BJ (cell line): Measurements from ENCODE around the gene PRDM5. TPM values are rescaled to one million over a fixed set of nuclear protein-coding genes. Genes with fewer than 3 reads are reported as not detected.

Experiments used
- CTCF ChIA-PET: fragments of 350-600 bp; formaldehyde crosslinking; extraction: SDS; loops from one replicate; lab custom pipeline; 2021; ENCODE audit warnings: antibody characterized with exemption, inconsistent platforms; lab: Yijun Ruan, JAX
- POLR2A ChIA-PET: fragments of 300-600 bp; sonication (Branson Sonifier 250); formaldehyde crosslinking; extraction: SDS; loops from one replicate; lab custom pipeline; 2021; ENCODE audit warnings: antibody characterized with exemption; lab: Charles Lee
- DNase-seq: peaks from one replicate; pipeline ENCODE4 v3.0.0-alpha.2; 2011; ENCODE audit warnings: low read depth
- H3K27me3 ChIP-seq: 2 replicates; pipeline ENCODE4 v1.6.0; 2011; ENCODE audit warnings: low read length; ENCODE audit not compliant: control insufficient read depth, insufficient read depth
- H3K36me3 ChIP-seq: 2 replicates; pipeline ENCODE4 v1.5.1; 2011; ENCODE audit warnings: low read length; ENCODE audit not compliant: control insufficient read depth, insufficient read depth
- H3K4me3 ChIP-seq: 2 replicates; pipeline ENCODE4 v1.5.1; 2011; ENCODE audit warnings: low read depth, mild to moderate bottlenecking, control low read depth, low read length
- polyA plus RNA-seq: library from polyadenylated mRNA; depleted of rRNA; stranded (reverse); fragments of >200 nt; gene quantifications from 2 replicates; pipeline ENCODE4 v1.2.3, GENCODE V29; 2011
- TF ChIP-seq, protein P1 (sequence below): IDR thresholded peaks from 2 replicates; pipeline ENCODE4 v1.5.1; 2011; ENCODE audit warnings: low read depth, mild to moderate bottlenecking, control low read depth, inconsistent platforms, low read length, moderate library complexity; ENCODE audit not compliant: insufficient read depth

The PRDM5 gene
- polyA plus RNA-seq, 1 experiment, result 5.3 TPM

GRCh38 chr4:120897981-120898719 lies 24.4 kb downstream of the PRDM5 start:
- Histone ChIP-seq H3K36me3 (no peaks in the 10 kb centered on the region), H3K27me3 (no peaks in the 10 kb centered on the region)
- POLR2A ChIA-PET, result no interaction called here

DNA sequence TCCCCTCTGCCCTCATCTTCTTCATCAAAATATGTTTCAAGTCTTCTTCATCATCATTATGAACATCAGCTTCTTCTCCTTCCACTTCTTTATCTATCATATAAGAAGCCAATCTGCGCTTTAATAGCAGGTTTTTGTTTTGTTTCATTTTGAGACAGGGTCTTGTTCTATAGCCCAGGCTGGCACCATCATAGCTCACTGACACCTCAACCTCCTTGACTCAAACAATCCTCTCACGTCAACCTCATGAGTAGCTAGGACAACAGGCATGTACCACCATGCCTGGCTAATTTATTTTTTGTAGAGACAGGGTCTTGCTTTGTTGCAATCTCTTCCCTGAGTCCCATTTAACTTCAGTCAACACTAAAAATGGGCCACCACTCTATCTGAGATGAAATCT lies 27.0 kb downstream of the PRDM5 start:
- H3K27me3 ChIP-seq, result no peaks in the 10 kb centered on the region
- no peaks in the 10 kb centered on the region for H3K36me3 ChIP-seq
- no peak for DNase-seq
- H3K4me3 ChIP-seq, result no peak overlapping the region
- CTCF ChIA-PET, result no interaction called here
- TF ChIP-seq, protein P1, sequence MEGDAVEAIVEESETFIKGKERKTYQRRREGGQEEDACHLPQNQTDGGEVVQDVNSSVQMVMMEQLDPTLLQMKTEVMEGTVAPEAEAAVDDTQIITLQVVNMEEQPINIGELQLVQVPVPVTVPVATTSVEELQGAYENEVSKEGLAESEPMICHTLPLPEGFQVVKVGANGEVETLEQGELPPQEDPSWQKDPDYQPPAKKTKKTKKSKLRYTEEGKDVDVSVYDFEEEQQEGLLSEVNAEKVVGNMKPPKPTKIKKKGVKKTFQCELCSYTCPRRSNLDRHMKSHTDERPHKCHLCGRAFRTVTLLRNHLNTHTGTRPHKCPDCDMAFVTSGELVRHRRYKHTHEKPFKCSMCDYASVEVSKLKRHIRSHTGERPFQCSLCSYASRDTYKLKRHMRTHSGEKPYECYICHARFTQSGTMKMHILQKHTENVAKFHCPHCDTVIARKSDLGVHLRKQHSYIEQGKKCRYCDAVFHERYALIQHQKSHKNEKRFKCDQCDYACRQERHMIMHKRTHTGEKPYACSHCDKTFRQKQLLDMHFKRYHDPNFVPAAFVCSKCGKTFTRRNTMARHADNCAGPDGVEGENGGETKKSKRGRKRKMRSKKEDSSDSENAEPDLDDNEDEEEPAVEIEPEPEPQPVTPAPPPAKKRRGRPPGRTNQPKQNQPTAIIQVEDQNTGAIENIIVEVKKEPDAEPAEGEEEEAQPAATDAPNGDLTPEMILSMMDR, result no peak
- POLR2A ChIA-PET, result interaction anchor here (0.6 kb wide), 1 partner anchor 134 kb away, joined by 3 read pairs; no protein-coding TSS in a partner anchor

More at GRCh38 chr4:120897981-120898719, 24.4 kb downstream of the PRDM5 start:
- DNase-seq, result no peak
- no peak overlapping the region for H3K4me3 ChIP-seq
- CTCF ChIA-PET, result interaction anchor here (0.9 to 1.6 kb wide), 2 partner anchors 11 to 14 kb away, joined by 3 to 4 read pairs; no protein-coding TSS in a partner anchor
- TF ChIP-seq, protein P1, result no peak

DNA sequence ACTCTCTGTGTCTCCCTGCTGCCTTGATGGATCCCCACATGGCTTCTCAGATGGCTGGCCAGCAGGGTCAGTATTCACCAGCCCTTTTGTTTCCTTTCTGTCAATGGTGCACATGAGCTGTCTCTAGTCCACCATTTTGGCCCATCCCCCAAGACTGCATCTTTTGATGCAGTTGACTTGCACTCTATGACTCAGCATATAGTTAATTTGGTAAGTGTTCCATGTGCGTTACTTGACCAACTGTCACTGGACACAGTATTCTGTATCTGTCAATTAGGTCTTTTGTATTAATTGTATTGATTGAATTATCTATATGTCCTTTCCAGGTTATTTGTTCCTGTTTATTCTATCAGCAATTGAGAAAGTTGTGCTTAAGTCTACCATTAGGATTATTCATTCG lies 29.2 kb downstream of the PRDM5 start:
- H3K36me3 ChIP-seq, result no peaks in the 10 kb centered on the region
- TF ChIP-seq, protein P1, result no peak
- no peaks in the 10 kb centered on the region for H3K27me3 ChIP-seq
- no peak for DNase-seq
- POLR2A ChIA-PET, result no interaction called here
- H3K4me3 ChIP-seq, result no peak overlapping the region
- CTCF ChIA-PET, result no interaction called here

DNA sequence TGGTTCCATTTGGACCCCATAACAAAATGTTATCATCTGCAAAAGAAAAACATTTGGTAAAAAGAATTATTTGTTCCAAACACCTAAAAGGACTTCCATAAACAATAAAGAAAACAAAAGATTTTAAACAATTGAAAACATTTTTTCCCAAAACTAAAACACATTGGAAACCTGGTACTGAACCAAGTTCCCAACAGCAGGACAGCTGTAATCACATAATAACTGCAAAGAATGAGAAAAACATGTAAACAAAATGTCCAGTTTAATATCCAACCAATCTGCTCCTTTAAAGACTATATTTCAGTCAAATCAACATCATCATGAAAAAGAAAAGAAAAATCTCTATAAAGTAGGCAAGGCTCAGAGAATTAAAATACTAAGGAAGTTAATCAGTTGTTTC lies 36.3 kb downstream of the PRDM5 start:
- ChIA-PET POLR2A (interaction anchor here (0.7 kb wide), 1 partner anchor 33 kb away, joined by 3 read pairs; no protein-coding TSS in a partner anchor), CTCF (no interaction called here)
- no peaks in the 10 kb centered on the region for H3K36me3 ChIP-seq
- H3K27me3 ChIP-seq, result no peaks in the 10 kb centered on the region
- H3K4me3 ChIP-seq, result no peak overlapping the region
- no peak for DNase-seq
- TF ChIP-seq, protein P1, result no peak

- ChIA-PET CTCF (no interaction called here), POLR2A (no interaction called here)
- DNase-seq, result no peak
- Histone ChIP-seq H3K36me3 (no peaks in the 10 kb centered on the region), H3K4me3 (no peak overlapping the region), H3K27me3 (no peaks in the 10 kb centered on the region)
- TF ChIP-seq, protein P1, result no peak
Observed at GRCh38 chr4:120881846-120882245, 40.7 kb downstream of the PRDM5 start.
